ENCODE data around the gene APBB2. TPM values are rescaled to one million over a fixed set of nuclear protein-coding genes. Genes with fewer than 3 reads are reported as not detected.
"Not testable (repeated sequence)": the region's sequence is repeated elsewhere in the genome, so short reads cannot be mapped to it uniquely, and the experiment has no call there.

APBB2 gene
- total RNA-seq, 2 donors from 2014 or later = 28.2 to 30.7 TPM

DNA sequence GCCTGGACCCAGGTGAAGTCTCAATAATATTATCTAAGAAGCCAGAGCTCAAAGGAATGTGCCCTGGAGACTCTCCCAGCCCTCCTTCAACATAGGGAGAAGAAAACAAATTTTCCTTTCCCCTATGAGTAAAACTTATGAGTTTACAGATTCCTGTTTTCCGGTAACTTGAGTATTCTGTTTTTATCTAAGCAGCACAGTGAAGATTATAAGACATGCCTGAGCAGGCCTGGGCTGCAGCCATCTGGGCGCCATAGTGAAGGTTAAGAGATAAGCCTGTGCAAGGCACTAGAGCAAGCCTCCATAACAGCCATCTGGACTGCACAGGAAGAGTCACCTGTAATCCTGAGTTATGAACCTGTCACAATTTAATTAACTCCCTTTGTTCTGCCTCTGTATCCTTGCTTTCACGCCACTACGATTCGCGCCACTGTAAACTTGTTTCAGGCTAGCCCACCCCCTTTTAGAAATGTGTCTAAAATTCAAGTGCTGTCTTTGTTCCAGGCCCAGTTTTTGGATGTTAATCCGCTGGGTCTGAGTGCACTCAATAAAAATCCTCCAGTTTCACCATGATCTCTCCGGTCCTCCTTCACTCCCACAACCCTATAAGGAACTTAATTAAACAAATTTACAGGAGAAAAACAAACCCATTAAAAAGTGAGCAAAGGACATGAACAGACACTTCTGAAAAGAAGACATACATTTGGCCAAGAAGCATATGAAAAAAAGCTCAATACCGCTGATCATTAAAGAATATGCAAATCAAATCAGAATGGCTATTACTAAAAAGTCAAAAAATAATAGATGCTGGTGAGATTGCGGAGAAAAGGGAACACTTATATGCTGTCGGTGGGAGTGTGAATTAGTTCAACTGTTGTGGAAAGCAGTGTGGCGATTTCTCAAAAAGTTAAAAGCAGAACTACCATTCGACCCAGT is 189.5 kb downstream of the APBB2 start:
- ATAC-seq (no peak), DNase-seq (no peak)
- intact Hi-C loops (cut with DNase I, micrococcal nuclease) = no loop called here

DNA sequence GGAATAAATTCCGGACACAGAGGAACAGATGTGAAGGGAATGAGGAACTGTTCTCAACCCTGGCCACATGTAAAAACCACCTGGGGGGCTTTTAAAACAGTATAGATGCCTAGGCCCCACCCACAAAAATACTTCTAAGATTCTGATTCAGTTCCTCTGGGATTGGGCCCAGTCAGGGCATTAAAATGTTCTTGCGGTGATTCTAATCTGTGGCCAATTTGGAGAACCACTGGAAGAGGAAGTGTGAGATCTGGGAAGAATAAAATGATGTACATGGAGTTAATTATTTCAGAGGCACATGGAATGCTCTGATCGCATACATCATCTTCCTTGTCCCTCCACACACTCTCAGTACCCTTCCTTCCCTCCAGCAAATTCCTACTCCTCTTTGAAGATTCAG is 192.2 kb downstream of the APBB2 start:
- no peak for ATAC-seq
- intact Hi-C loops (cut with DNase I, micrococcal nuclease) = no loop called here
- no peak for DNase-seq

DNA sequence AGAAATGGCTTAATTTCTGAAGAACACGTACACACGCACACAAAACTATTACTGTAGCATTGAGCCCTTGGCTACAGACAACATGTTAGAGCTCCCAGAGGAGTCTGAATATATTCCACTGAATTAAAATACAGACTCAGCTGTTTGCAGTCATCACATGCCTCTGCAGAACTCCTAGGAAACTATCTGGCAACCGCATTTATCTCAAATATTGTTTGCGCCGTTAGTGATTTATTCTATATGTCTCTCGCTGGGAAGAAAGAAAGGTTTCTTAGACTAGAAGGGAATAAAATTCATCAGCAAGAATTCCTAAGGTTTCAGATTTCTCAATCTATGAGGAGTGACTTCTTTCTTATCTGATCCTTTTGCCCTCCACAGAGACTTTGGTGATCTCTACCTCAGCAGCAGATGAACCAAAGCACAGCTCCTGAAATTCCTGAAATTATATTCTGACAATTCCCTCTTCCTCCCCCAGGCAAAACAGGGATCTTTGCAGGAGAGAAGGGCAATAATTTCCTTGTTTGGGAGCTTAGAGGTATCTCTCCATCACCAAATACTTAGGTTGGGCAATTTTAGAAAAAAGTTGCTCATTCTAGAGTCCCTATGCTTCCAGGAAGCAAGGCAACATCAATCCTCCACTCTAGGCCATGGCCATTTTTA is 199.2 kb downstream of the APBB2 start:
- DNase-seq = no peak
- intact Hi-C loops (cut with DNase I, micrococcal nuclease) = no loop called here
- no peak for ATAC-seq

DNA sequence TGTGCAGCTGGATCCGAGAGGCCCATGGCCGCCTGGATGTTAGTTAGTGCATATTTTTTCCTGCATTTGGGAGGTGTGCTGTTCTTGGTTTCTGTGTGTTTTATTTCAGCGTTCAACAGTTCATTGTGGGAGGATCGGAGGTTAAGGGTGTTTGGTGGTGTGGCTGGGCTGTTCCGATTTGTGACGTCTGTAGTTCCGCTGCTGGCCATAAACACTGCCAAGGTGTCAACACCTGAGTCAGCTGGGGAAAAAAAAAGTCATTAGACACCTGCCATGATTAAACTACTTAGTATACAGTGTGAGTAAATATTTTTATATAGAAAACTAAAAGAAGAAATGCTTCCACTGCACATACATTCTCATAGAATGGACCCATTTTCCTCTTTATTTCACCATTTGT is 200.2 kb downstream of the APBB2 start:
- ATAC-seq = no peak
- intact Hi-C loops (cut with DNase I, micrococcal nuclease) = no loop called here
- DNase-seq = no peak

DNA sequence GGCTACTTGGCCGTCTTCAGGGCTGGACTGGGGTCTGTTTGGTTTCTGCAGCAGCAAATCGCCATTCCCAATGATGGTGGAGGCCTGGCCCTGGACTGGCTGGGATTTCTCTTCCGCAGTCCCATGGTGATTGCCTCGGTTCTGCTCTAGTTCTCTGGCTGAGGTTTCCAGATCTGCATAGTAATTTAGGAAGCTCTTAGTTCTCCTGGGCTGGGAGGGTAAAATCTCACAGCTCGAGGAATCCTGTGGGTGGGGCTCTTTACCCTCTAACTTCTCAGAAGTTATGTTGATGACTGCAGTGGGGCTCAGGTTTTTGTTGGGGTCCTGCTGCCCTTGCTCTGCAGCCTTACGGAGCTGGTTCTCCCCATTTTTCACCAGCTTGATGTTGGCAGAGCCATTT is 200.6 kb downstream of the APBB2 start:
- ATAC-seq (no peak), DNase-seq (no peak)
- intact Hi-C loops (cut with DNase I, micrococcal nuclease) = no loop called here

DNA sequence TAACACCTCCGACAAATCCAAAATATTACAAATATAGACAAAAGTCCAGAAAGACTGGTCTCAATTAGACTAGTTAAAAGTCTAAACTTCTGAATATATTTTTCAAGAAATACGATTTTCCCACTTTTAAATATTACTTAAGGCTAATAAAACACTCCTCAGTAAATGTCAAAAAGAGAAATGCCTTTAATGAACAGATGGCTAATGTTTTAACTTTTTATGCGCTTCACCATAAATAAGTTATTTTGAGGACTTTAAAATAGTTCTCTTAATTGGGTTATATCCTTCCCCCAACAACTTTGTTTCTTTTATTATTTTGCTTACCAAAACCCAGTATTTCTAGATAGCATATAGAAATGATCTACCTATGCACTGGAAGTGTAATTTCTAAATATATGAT is 201.4 kb downstream of the APBB2 start:
- no peak for ATAC-seq
- intact Hi-C loops (cut with DNase I, micrococcal nuclease) = no loop called here
- no peak for DNase-seq

DNA sequence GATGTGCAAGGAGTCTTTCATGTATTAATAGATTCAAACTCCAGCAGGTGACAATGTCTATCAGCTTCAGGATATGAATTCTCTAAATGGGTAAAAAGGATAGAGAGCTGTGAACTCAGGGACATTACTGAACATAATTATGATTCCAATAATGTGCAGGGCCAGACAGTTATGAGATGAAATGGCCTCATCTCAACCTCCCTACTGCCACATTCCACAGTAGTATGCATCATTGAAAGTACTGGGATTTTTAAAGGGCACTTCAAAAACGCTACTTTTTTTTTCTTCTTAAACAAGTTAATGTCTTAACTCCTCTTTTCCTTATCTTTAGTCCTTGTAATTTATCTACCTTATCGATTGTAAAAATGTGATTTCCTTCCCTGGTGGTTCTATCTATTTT is 202.0 kb downstream of the APBB2 start:
- intact Hi-C loops (cut with DNase I, micrococcal nuclease) = no loop called here
- no peak for DNase-seq
- no peak for ATAC-seq

DNA sequence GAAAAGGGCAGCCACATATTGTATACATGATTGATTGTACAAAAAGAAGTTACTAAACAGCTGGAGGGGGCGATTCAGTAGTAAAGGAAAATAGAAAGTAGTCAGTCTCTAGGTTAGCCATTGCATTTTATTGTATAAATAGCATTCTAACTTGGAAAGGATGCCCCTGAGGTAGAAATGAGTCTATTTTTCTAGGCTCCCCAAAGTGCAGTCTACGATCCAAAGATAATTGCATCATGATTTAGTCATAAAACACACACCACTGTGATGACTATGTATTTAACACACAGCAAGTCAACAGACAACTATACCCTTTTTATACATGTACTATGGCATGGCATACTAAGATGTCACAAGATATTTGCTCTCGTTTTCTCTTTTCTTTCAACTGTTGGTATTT is 204.9 kb downstream of the APBB2 start:
- ATAC-seq (no peak), DNase-seq (no peak)
- intact Hi-C loops (cut with DNase I, micrococcal nuclease) = no loop called here

DNA sequence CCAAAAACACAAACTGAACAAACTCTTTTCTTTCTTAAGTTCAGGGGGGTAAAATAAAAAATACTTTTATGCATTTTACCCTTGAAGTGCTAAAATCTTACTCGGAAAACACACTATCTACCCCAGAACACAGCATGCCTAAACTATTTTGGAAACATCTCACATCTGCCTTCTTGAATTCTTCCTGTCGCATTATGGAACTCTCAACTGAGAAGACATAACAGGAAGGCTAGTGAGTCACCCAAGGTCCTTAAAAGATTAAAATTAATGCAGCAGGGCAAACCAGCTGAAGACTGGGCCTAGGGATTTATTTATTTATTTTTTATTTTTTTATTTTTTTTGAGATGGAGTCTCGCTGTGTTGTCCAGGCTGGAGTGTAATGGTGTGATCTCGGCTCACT is 208.2 kb downstream of the APBB2 start:
- DNase-seq = no peak
- ATAC-seq = no peak
- intact Hi-C loops (cut with DNase I, micrococcal nuclease) = no loop called here

DNA sequence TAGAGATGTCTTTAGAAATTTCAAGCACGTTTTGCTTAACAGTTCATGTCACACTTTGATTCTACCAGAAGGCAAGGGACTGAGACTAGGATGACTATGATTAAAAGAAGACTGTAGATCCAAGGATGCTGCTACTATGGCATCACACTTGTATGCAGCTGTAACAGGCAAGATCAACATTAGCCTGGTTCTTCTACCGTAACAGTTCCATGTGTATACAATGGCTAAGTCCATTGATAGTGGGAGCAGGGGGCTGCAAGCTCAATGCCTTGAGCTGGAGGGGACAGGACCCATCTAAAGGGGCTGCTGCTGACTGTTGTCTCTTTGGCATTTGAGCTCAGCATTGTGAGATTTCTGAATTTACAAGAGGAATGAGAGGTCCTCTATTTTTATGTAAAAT is 212.0 kb downstream of the APBB2 start:
- intact Hi-C loops (cut with DNase I, micrococcal nuclease) = no loop called here
- no peak for DNase-seq
- no peak for ATAC-seq

DNA sequence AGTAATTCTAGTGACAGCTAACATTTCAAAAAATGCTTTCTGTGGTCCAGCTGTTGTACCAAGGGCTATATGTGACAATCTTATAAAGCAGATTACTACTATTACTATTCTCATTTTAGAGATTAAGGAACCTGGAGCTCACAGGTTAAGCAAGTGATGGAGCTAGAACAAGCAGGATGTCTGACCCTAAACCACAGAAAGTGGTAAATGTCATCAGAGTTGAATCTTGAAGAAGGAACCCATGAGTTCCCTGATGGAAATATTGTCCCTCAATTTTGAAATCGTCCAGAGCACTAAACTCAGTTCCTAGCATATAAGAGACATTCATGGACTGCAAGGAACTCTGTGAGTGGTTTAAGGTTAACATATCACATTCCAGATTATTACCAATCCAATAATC is 214.0 kb downstream of the APBB2 start:
- ATAC-seq (no peak), DNase-seq (no peak)
- intact Hi-C loops (cut with DNase I, micrococcal nuclease) = no loop called here

DNA sequence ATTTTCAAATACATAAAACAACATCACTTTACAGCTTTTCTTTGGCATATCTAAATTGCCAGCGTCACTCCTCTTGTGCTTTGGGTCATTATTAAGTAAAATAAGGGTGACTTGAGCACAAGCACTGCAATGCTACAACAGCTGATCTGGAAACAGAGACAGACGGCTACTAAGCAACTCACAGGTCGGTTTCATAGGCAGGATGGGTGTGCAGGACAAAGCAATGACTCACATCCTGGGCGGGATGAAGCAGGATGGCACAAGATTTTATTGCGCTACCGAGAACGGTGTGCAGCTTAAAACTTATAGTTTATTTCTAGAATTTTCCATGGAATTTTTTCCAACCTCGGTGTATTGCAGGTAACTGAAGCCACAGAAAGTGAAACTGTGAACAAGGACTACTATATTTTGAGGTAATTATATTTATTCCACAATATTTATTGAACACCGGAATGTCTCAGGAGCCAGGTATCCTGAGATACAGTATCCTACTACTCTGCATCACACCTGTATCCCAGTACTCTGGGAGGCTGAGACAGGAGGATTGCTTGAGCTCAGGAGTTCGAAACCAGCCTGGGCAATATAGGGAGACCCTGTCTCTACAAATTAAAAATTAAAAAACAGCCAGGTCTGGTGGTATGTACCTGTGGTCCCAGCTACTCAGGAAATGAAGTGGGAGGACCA is 215.5 kb downstream of the APBB2 start:
- peak; percentile 76 for ATAC-seq
- peak in 1 of 2 donors; percentile 6 for DNase-seq

DNA sequence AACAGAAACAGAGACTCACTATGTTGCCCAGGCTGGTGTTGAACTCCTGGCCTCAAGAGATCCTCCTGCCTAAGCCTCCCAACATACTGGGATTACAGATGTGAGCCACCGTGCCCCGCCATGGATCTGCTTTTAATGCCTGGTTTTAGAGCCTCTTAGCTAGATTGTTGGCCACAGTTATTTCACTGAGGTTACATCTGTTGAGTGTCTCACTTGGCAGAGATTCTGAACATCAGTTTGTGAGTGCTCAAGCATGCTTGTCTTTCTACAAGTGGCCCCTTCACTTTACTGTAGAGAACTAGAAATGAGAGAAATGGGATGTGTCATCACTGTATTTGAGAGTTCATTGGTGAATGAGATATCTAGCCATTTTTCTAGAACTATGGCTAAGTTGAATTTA is 218.5 kb downstream of the APBB2 start:
- ATAC-seq (no peak), DNase-seq (no peak)
- intact Hi-C loops (cut with DNase I, micrococcal nuclease) = no loop called here

More for the DNA sequence above, 215.5 kb downstream of the APBB2 start:
- intact Hi-C loops (cut with DNase I, micrococcal nuclease) = no loop called here

DNA sequence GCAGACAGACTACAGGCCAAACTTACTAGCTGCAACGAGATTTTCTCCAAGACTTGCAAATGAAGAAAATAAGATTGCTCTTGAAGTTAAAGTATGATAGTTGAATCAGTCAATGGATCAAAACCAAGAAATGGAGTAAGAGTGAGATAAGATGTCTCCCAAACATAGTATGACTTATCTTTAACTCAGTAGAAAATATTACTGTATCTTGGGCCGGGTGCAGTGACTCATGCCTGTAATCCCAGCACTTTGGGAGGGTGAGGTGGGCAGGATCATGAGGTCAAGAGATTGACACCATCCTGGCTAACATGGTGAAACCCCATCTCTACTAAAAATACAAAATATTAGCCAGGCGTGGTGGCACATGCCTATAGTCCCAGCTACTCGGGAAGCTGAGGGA is 220.0 kb downstream of the APBB2 start:
- intact Hi-C loops (cut with DNase I, micrococcal nuclease); DNase-seq; ATAC-seq: not testable (repeated sequence)

DNA sequence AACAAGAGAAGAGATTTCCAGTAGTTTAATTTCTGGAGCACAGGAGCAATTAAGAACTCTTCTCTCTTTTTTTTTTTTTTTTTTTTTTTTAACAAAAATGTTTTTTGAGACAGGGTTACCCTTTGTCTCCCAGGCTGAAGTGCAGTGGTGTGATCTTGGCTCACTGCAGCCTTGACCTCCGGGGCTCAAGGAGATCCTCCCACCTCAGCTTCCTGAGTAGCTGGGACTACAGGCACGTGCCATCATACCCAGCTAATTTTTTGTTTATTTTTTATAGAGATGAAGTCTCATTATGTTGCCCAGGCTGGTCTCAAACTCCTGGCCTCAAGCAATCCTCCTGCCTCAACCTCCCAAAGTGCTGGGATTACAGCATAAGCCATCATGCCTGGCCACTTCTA is 221.0 kb downstream of the APBB2 start:
- ATAC-seq; intact Hi-C loops (cut with DNase I, micrococcal nuclease): not testable (repeated sequence)

DNA sequence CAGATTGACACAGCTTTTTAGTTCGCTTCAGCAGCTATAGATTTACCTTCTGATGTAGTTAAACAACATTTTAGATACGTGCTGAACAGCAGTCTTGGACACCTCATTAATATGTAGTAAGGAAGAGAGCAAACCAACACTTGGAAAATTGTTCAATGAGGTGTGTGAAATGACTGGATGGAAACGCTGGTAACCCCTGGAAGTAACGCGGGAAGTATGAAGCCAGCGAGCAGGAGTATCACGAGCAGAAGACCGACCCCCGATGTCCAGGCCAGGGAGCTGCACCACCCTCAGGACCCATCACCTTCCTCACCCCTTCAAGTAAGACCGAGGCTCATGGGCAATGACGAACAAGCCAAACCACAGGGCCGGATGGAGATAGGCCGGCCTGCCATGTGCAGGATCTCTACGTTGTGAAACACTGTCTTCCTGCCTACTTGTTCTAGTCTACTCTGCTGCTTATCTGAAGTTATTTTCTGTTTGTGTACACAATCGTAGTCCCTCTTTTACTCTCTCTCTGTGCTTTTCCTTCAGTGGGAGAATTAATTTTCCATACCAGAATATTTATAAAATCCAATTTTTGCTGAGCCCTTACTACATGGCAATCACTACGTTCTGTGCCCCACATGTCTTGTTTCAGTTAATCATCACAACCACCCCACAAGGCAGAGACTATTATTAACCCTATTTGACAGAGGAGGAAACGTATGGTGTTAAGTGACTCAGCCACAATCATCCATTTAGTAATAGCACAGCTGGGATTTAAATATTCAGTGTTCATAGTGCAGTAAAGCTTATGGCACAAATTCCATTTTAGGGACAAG is 221.7 kb downstream of the APBB2 start:
- intact Hi-C loops (cut with DNase I, micrococcal nuclease) = no loop called here
- DNase-seq (no peak), ATAC-seq (no peak)

More for the DNA sequence above, 221.0 kb downstream of the APBB2 start:
- not testable (repeated sequence) for DNase-seq

DNA sequence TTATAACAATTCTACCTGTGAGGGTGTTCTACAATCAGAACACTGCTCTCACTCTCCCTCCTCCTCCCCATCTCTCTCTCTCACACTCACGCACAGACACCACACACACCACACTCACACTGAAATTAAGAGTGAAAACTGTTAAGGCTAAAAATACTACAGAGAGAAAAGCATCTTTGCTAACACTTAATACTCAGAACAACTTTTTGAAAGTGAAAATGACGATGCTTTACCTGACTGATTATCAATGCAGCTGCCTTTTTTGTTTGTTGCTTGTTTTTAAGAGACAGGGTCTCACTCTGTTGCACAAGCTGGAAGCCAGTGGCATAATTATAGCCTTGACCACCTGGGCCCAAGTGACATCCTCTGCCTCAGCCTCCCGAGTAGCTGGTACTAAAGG is 222.4 kb downstream of the APBB2 start:
- no peak for ATAC-seq
- intact Hi-C loops (cut with DNase I, micrococcal nuclease) = no loop called here
- no peak for DNase-seq

DNA sequence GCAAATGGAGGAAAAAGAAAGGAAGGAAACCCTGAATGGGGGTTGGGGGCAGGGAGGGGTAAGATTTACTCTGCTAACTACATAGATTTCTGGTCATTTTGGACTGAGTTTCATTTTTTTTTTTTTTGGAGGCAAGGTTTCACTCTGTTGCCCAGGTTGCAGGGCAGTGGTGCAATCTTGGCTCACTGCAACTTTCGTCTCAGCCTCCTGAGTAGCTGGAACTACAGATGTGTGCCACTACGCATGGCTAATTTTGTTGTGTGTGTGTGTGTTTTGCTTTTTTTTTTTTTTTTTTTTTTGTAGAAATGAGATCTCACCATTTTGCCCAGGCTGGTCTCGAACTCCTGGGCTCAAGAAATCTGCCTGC is 223.5 kb downstream of the APBB2 start:
- ATAC-seq (no peak), DNase-seq (no peak)
- intact Hi-C loops (cut with DNase I, micrococcal nuclease) = no loop called here

DNA sequence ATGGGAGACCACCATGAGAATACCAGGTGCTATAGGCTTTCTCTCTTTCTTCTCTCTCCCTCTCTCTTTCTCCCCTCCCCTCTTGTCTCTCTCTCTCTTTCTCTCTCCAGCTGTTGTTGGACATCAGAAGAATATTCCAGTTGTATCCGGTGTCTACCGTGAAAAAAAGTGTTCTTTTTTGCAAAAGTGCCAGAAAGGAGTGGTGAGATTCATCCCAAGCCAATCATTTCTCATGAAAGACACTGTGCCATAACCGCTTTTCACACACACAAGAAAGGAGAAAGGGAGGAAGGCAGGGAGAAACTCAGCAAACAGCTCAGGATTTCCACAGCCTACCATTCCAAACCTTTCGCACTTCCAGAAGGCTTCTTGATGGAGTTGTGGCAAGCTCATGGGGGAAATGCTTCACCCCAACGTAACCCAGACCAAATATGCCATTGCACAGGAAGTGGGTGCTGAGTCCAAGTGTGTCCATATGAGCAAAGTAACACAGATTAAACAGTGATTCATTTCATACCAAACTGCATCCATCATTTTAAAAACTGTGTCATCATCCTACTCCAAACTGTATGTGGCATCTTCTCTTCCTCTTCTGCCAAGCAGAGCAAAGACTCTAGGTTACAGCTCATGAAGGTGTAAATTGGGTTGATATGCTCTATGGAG is 224.0 kb downstream of the APBB2 start:
- intact Hi-C loops (cut with DNase I, micrococcal nuclease) = no loop called here
- DNase-seq (no peak), ATAC-seq (no peak)

Data from left colon (tissue), 2 donors.